ENCODE results near the gene KLF16.
"Not testable (repeated sequence)": the region's sequence is repeated elsewhere in the genome, so short reads cannot be mapped to it uniquely, and the experiment has no call there.

- TF ChIP-seq, protein P1, sequence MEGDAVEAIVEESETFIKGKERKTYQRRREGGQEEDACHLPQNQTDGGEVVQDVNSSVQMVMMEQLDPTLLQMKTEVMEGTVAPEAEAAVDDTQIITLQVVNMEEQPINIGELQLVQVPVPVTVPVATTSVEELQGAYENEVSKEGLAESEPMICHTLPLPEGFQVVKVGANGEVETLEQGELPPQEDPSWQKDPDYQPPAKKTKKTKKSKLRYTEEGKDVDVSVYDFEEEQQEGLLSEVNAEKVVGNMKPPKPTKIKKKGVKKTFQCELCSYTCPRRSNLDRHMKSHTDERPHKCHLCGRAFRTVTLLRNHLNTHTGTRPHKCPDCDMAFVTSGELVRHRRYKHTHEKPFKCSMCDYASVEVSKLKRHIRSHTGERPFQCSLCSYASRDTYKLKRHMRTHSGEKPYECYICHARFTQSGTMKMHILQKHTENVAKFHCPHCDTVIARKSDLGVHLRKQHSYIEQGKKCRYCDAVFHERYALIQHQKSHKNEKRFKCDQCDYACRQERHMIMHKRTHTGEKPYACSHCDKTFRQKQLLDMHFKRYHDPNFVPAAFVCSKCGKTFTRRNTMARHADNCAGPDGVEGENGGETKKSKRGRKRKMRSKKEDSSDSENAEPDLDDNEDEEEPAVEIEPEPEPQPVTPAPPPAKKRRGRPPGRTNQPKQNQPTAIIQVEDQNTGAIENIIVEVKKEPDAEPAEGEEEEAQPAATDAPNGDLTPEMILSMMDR (IDR thresholded peaks at IDR 0.05): not testable (repeated sequence)
- TF ChIP-seq POLR2A (IDR thresholded peaks at IDR 0.05): not testable (repeated sequence)
These were observed 22.2 kb upstream of the KLF16 start, which contains the start of gene ABHD17A for GRCh38 chr19:1885398-1886119.
